CD14-positive monocyte (primary cell): ENCODE measurements around the gene LAMA1. TPM values are rescaled to one million over a fixed set of nuclear protein-coding genes. Genes with fewer than 3 reads are reported as not detected.

Experiments used
- DNase-seq, 3 donors: peaks; one replicate each; pipeline ENCODE4 v3.0.0-alpha.2; 2011 to 2022
- H2AFZ ChIP-seq: 2 replicates; pipeline ENCODE4 v1.6.0; 2012; ENCODE audit warnings: mild to moderate bottlenecking, low read depth, low read length, inconsistent platforms; ENCODE audit not compliant: insufficient read depth, poor library complexity, severe bottlenecking
- H3K27ac ChIP-seq, 2 donors: 1 replicate in 1 of 2; 2 replicates in 1 of 2; pipeline ENCODE4 v1.5.1; 2012 to 2013; ENCODE audit warnings: low read length in 2 of 2, control low read depth in 1 of 2, inconsistent platforms in 1 of 2, low read depth in 1 of 2, mild to moderate bottlenecking in 1 of 2
- H3K27me3 ChIP-seq, 2 donors: one replicate each; pipeline versions ENCODE4 v1.6.0 to v1.6.1; 2011 to 2013; ENCODE audit warnings: low read length in 2 of 2; ENCODE audit not compliant: control insufficient read depth in 2 of 2, insufficient read depth in 2 of 2
- H3K36me3 ChIP-seq, 2 donors: replicated peaks in 1 of 2; 1 replicate in 1 of 2; 2 replicates in 1 of 2; pipeline versions ENCODE4 v1.5.1 to v1.6.1; 2012 to 2013; ENCODE audit warnings: low read length in 2 of 2, control low read depth in 1 of 2, inconsistent platforms in 1 of 2, mild to moderate bottlenecking in 1 of 2; ENCODE audit not compliant: insufficient read depth in 2 of 2, control insufficient read depth in 1 of 2
- H3K4me1 ChIP-seq, 2 donors: 1 replicate in 1 of 2; 2 replicates in 1 of 2; pipeline versions ENCODE4 v1.5.1 to v1.6.1; 2012 to 2013; ENCODE audit warnings: low read length in 2 of 2, control low read depth in 1 of 2, inconsistent platforms in 1 of 2, mild to moderate bottlenecking in 1 of 2, moderate library complexity in 1 of 2; ENCODE audit not compliant: insufficient read depth in 2 of 2, control insufficient read depth in 1 of 2
- H3K4me2 ChIP-seq: replicated peaks from 2 replicates; pipeline ENCODE3; 2012; ENCODE audit warnings: low read length, moderate library complexity, mild to moderate bottlenecking; ENCODE audit not compliant: poor library complexity, severe bottlenecking; ENCODE audit errors: extremely low read depth
- H3K4me3 ChIP-seq, 3 experiments: fragments of 200-600 bp in 1 of 3; sonication (generic) in 1 of 3; replicated peaks in 1 of 3; 1 replicate in 2 of 3; 2 replicates in 1 of 3; pipeline ENCODE4 v1.5.1; 2011 to 2013; ENCODE audit warnings: low read length in 3 of 3, mild to moderate bottlenecking in 3 of 3, control low read depth in 2 of 3, low read depth in 2 of 3, inconsistent platforms in 1 of 3, moderate library complexity in 1 of 3
- H3K79me2 ChIP-seq: 2 replicates; pipeline ENCODE4 v1.6.0; 2012; ENCODE audit warnings: mild to moderate bottlenecking, control low read depth, inconsistent platforms, low read length, moderate library complexity; ENCODE audit not compliant: insufficient read depth
- H3K9ac ChIP-seq: 2 replicates; pipeline ENCODE4 v1.6.0; 2017; ENCODE audit warnings: low read length, mild to moderate bottlenecking; ENCODE audit not compliant: insufficient read depth, poor library complexity, severe bottlenecking
- H3K9me3 ChIP-seq, 2 donors: replicated peaks in 1 of 2; 1 replicate in 1 of 2; 2 replicates in 1 of 2; pipeline versions ENCODE4 v1.5.1 to v1.6.1; 2012 to 2013; ENCODE audit warnings: low read length in 2 of 2, control low read depth in 1 of 2; ENCODE audit not compliant: control insufficient read depth in 1 of 2, insufficient read depth in 1 of 2
- H4K20me1 ChIP-seq: 2 replicates; pipeline ENCODE4 v1.6.0; 2012; ENCODE audit warnings: mild to moderate bottlenecking, low read length, control low read depth, moderate library complexity; ENCODE audit not compliant: insufficient read depth
- H3K27ac Mint-ChIP-seq, 7 donors: one replicate each; pipeline ENCODE4 v1.8.0; 2020; ENCODE audit warnings: mild to moderate bottlenecking in 7 of 7, mixed read lengths in 7 of 7, moderate library complexity in 6 of 7, inconsistent platforms in 2 of 7
- H3K27me3 Mint-ChIP-seq, 3 donors: one replicate each; pipeline ENCODE4 v1.8.0; 2021 to 2022; ENCODE audit warnings: low read depth in 3 of 3, mild to moderate bottlenecking in 3 of 3, mixed read lengths in 3 of 3, moderate library complexity in 3 of 3, inconsistent platforms in 1 of 3
- H3K36me3 Mint-ChIP-seq, 2 donors: one replicate each; pipeline ENCODE4 v1.8.0; 2020; ENCODE audit warnings: mixed read lengths in 2 of 2, inconsistent platforms in 1 of 2, mild to moderate bottlenecking in 1 of 2
- H3K4me1 Mint-ChIP-seq: one replicate; pipeline ENCODE4 v1.8.0; 2020; ENCODE audit warnings: mild to moderate bottlenecking, mixed read lengths
- H3K4me3 Mint-ChIP-seq, 2 donors: one replicate each; pipeline ENCODE4 v1.8.0; 2020; ENCODE audit warnings: mild to moderate bottlenecking in 2 of 2, mixed read lengths in 2 of 2, moderate library complexity in 1 of 2
- H3K9me3 Mint-ChIP-seq, 7 donors: one replicate each; pipeline ENCODE4 v1.8.0; 2020 to 2022; ENCODE audit warnings: mixed read lengths in 7 of 7, mild to moderate bottlenecking in 6 of 7, moderate library complexity in 6 of 7, inconsistent platforms in 2 of 7
- WGBS: methylation state at CpG from one replicate; pipeline ENCODE4 v1.1.5; 2013; ENCODE audit warnings: missing lambda C conversion rate; ENCODE audit not compliant: insufficient coverage; 5-methylcytosine and 5-hydroxymethylcytosine counted together
- intact Hi-C, 2 donors: fragments of 100-400 bp; cut with micrococcal nuclease; formaldehyde crosslinking; loops; one replicate each; pipeline versions ENCODE4 v1.15.0 to v1.15.1; 2023
- polyA plus RNA-seq, 3 donors: library from polyadenylated mRNA; depleted of rRNA in 1 of 3; unstranded in 2 of 3; stranded (reverse) in 1 of 3; fragments of 300-500 nt in 2 of 3; fragments of >200 nt in 1 of 3; fragmentation: Illumina TruSeq in 2 of 3; gene quantifications; 1 replicate in 2 of 3; 2 replicates in 1 of 3; pipeline ENCODE4 v1.2.3, GENCODE V29; 2012 to 2021
- TF ChIP-seq, protein P1 (sequence below): fragments of 200-600 bp; IDR thresholded peaks from one replicate; pipeline ENCODE4 v1.8.0; 2022; ENCODE audit warnings: antibody characterized with exemption, mild to moderate bottlenecking

The LAMA1 gene
- polyA plus RNA-seq, 3 donors, result not detected

DNA sequence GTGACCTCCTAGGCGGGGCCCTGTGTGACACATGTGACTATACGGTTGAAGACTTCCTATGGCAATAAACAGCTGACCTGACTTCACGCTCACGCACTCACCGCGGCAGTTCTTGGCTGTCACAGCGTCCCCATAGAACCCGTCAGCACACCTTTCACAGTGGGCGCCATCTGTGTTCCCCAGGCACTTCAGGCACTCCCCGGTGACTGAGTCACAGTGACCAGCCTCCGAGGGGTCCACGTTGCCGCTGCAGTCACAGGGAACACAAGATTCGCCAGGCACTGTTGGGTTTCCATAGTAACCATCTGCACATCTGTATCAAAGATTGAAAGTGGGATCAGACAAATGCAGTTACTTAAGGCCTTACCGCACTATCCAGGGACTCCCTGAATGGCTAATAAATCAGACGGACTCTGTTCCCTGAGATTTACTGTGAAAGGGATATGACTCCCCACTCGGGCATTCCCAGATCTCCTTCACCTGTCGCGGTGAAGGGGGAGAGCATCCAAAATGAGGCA lies 94.5 kb downstream of the LAMA1 start:
- Histone ChIP-seq H2AFZ (no peak overlapping the region), H3K4me1 (no peaks in the 10 kb centered on the region), H3K36me3 (no peaks in the 10 kb centered on the region), H4K20me1 (no peaks in the 10 kb centered on the region), H3K9me3 (no peaks in the 10 kb centered on the region), H3K27me3 (no peaks in the 10 kb centered on the region), H3K4me2 (no peak overlapping the region), H3K4me3 (no peak overlapping the region), H3K9ac (no peak overlapping the region), H3K79me2 (no peaks in the 10 kb centered on the region), H3K27ac (no peak overlapping the region)
- H3K27ac Mint-ChIP-seq, result no peak overlapping the region
- 96% methylated on average over 16 of the region's 19 CpGs for WGBS
- no peak overlapping the region for H3K4me3 Mint-ChIP-seq
- H3K36me3 Mint-ChIP-seq, result no peaks in the 10 kb centered on the region
- no peaks in the 10 kb centered on the region for H3K4me1 Mint-ChIP-seq
- TF ChIP-seq, protein P1, sequence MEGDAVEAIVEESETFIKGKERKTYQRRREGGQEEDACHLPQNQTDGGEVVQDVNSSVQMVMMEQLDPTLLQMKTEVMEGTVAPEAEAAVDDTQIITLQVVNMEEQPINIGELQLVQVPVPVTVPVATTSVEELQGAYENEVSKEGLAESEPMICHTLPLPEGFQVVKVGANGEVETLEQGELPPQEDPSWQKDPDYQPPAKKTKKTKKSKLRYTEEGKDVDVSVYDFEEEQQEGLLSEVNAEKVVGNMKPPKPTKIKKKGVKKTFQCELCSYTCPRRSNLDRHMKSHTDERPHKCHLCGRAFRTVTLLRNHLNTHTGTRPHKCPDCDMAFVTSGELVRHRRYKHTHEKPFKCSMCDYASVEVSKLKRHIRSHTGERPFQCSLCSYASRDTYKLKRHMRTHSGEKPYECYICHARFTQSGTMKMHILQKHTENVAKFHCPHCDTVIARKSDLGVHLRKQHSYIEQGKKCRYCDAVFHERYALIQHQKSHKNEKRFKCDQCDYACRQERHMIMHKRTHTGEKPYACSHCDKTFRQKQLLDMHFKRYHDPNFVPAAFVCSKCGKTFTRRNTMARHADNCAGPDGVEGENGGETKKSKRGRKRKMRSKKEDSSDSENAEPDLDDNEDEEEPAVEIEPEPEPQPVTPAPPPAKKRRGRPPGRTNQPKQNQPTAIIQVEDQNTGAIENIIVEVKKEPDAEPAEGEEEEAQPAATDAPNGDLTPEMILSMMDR, result no peak
- H3K27me3 Mint-ChIP-seq, result peaks cover 1 to 5% (median 2%) of the 10 kb centered on the region in 3 donors
- no peak for DNase-seq
- intact Hi-C loops, result no loop called here
- H3K9me3 Mint-ChIP-seq, result peaks cover 0 to 2% (median 0%) of the 10 kb centered on the region in 7 donors

DNA sequence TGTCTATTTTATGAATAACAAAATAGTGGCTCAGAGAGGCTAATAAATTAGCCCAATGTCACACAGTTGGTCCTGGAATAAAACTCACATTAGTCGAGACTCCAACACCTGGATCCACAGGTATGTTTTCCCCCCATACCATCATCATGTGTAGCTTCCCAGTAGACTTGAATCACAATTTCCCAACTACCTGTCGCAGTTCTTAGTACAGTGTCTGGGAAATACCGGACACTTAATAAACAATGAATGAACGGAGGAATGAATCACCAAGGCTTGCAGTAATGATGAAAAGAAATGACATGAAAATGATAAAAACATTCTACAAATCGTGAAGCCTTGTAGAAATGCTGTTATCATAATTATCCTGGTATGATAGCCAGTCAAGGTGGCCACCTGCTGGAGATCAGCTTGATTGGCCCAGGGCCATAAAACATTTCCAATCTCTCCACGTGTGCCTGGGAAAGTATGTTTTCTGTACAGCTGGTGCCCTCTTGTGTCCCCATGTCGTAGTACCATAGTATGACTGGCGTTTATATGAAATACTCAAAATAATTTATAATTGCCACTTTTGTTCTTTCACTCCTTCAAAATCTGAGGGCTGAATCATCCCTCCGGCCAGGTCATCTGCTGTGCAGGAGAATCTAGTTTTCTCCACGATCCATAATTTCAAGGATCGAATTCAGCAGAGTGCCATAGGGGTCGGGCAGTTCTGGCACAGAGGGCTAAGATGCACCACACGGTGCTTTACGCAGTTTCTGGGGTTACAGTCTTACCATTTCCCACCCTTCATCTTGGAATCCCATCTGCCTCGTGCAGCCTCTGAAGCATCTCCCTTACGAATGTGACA lies 95.4 kb downstream of the LAMA1 start:
- 91% methylated on average over 8 of the region's 16 CpGs for WGBS
- TF ChIP-seq, protein P1, result no peak
- intact Hi-C loops, result no loop called here
- Histone ChIP-seq H3K9me3 (no peaks in the 10 kb centered on the region), H3K4me1 (no peaks in the 10 kb centered on the region), H3K4me3 (no peak overlapping the region), H3K9ac (no peak overlapping the region), H4K20me1 (no peaks in the 10 kb centered on the region), H3K27me3 (no peaks in the 10 kb centered on the region), H3K79me2 (no peaks in the 10 kb centered on the region), H3K36me3 (no peaks in the 10 kb centered on the region), H3K27ac (no peak overlapping the region), H3K4me2 (no peak overlapping the region), H2AFZ (no peak overlapping the region)
- no peak overlapping the region for H3K27ac Mint-ChIP-seq
- no peaks in the 10 kb centered on the region for H3K36me3 Mint-ChIP-seq
- peaks cover 0 to 3% (median 0%) of the 10 kb centered on the region in 7 donors for H3K9me3 Mint-ChIP-seq
- no peaks in the 10 kb centered on the region for H3K4me1 Mint-ChIP-seq
- DNase-seq, result no peak
- H3K4me3 Mint-ChIP-seq, result no peak overlapping the region
- peaks cover 0 to 3% (median 2%) of the 10 kb centered on the region in 3 donors for H3K27me3 Mint-ChIP-seq
